Fibroblast of lung (primary cell): ENCODE data around the gene NCR1. TPM values are rescaled to one million over a fixed set of nuclear protein-coding genes. Genes with fewer than 3 reads are reported as not detected.
"Not testable (repeated sequence)": the region's sequence is repeated elsewhere in the genome, so short reads cannot be mapped to it uniquely, and the experiment has no call there.

Source experiments
- DNase-seq, 2 donors: peaks; one replicate each; pipeline versions ENCODE4 v3.0.0 to v3.0.0-alpha.2; 2010; ENCODE audit warnings: low read depth in 2 of 2
- H2AFZ ChIP-seq: 2 replicates; pipeline ENCODE4 v1.5.1; 2012; ENCODE audit warnings: low read length, control low read depth, inconsistent platforms
- H3K27ac ChIP-seq: 2 replicates; pipeline ENCODE4 v1.5.1; 2011; ENCODE audit warnings: low read length, control low read depth; ENCODE audit not compliant: insufficient read depth
- H3K27me3 ChIP-seq: 2 replicates; pipeline ENCODE4 v1.5.1; 2011; ENCODE audit warnings: mild to moderate bottlenecking, low read length; ENCODE audit not compliant: control insufficient read depth, insufficient read depth
- H3K36me3 ChIP-seq: 2 replicates; pipeline ENCODE4 v1.5.1; 2011; ENCODE audit warnings: low read length; ENCODE audit not compliant: control insufficient read depth, insufficient read depth
- H3K4me1 ChIP-seq: 2 replicates; pipeline ENCODE4 v1.5.1; 2011; ENCODE audit warnings: low read length; ENCODE audit not compliant: control insufficient read depth, insufficient read depth; ENCODE audit errors: extremely low read depth
- H3K4me2 ChIP-seq: 2 replicates; pipeline ENCODE4 v1.5.1; 2011; ENCODE audit warnings: low read length, control low read depth; ENCODE audit not compliant: insufficient read depth; ENCODE audit errors: extremely low read depth
- H3K4me3 ChIP-seq, 4 experiments: fragments of 200-600 bp in 1 of 4; sonication (generic) in 1 of 4; replicated peaks in 1 of 4; 2 replicates each; pipeline ENCODE4 v1.5.1; 2011 to 2016; ENCODE audit warnings: low read length in 4 of 4, low read depth in 3 of 4, mild to moderate bottlenecking in 3 of 4, control low read depth in 2 of 4, inconsistent platforms in 1 of 4, mixed read lengths in 1 of 4; ENCODE audit not compliant: insufficient read depth in 1 of 4; ENCODE audit errors: control extremely low read depth in 1 of 4
- H3K79me2 ChIP-seq: 2 replicates; pipeline ENCODE4 v1.5.1; 2012; ENCODE audit warnings: mild to moderate bottlenecking, low read length, inconsistent platforms; ENCODE audit not compliant: control insufficient read depth, insufficient read depth
- H3K9ac ChIP-seq: 2 replicates; pipeline ENCODE4 v1.5.1; 2011; ENCODE audit warnings: mild to moderate bottlenecking, low read length, control low read depth; ENCODE audit not compliant: insufficient read depth
- H3K9me3 ChIP-seq: 2 replicates; pipeline ENCODE4 v1.5.1; 2012; ENCODE audit warnings: low read depth, low read length; ENCODE audit not compliant: control insufficient read depth, insufficient read depth
- H4K20me1 ChIP-seq: 2 replicates; pipeline ENCODE4 v1.5.1; 2011; ENCODE audit warnings: low read length; ENCODE audit not compliant: control insufficient read depth, insufficient read depth; ENCODE audit errors: extremely low read depth
- EZH2 ChIP-seq: IDR thresholded peaks from 2 replicates; pipeline ENCODE4 v1.5.1; 2012; ENCODE audit warnings: low read length, control low read depth, mild to moderate bottlenecking; ENCODE audit errors: missing control alignments
- polyA plus RNA-seq, 2 donors: library from polyadenylated mRNA; depleted of rRNA in 1 of 2; stranded (reverse) in 1 of 2; unstranded in 1 of 2; fragments of >200 nt; gene quantifications; 2 replicates each; pipeline ENCODE4 v1.2.1, GENCODE V29; 2011 to 2012; ENCODE audit warnings: missing spikeins in 1 of 2
- total RNA-seq: library from RNA; depleted of rRNA; stranded (reverse); fragments of >200 nt; gene quantifications from 2 replicates; pipeline ENCODE4 v1.2.1, GENCODE V29; 2014
- TF ChIP-seq, protein P1 (sequence below), 2 donors: IDR thresholded peaks in 1 of 2; conservative IDR thresholded peaks in 1 of 2; 1 replicate in 1 of 2; 2 replicates in 1 of 2; pipeline ENCODE4 v1.5.1; 2011 to 2012; ENCODE audit warnings: low read length in 2 of 2, control low read depth in 1 of 2, inconsistent platforms in 1 of 2, low read depth in 1 of 2, mild to moderate bottlenecking in 1 of 2

Gene NCR1
- total and polyA plus RNA-seq, 2 donors (not counting 1 experiment from before 2014, with no cell fraction given), result not detected

- DNase-seq, result peak in 1 of 2 donors; percentile 96
- Histone ChIP-seq H3K36me3 (no peaks in the 10 kb centered on the region), H2AFZ (no peak overlapping the region), H3K4me3 (no peak overlapping the region), H3K4me2 (no peak overlapping the region), H3K9ac (no peak overlapping the region), H4K20me1 (no peaks in the 10 kb centered on the region), H3K79me2 (no peaks in the 10 kb centered on the region), H3K27me3 (no peaks in the 10 kb centered on the region), H3K9me3 (no peaks in the 10 kb centered on the region), H3K4me1 (no peaks in the 10 kb centered on the region), H3K27ac (no peak overlapping the region)
- no peak for TF ChIP-seq EZH2
- TF ChIP-seq, protein P1, sequence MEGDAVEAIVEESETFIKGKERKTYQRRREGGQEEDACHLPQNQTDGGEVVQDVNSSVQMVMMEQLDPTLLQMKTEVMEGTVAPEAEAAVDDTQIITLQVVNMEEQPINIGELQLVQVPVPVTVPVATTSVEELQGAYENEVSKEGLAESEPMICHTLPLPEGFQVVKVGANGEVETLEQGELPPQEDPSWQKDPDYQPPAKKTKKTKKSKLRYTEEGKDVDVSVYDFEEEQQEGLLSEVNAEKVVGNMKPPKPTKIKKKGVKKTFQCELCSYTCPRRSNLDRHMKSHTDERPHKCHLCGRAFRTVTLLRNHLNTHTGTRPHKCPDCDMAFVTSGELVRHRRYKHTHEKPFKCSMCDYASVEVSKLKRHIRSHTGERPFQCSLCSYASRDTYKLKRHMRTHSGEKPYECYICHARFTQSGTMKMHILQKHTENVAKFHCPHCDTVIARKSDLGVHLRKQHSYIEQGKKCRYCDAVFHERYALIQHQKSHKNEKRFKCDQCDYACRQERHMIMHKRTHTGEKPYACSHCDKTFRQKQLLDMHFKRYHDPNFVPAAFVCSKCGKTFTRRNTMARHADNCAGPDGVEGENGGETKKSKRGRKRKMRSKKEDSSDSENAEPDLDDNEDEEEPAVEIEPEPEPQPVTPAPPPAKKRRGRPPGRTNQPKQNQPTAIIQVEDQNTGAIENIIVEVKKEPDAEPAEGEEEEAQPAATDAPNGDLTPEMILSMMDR (conservative IDR thresholded peaks at IDR 0.05 in 1 of 2, IDR thresholded peaks at IDR 0.05 in 1 of 2; ENCODE audit: low read depth in 1 of 2, low read length in 2 of 2), result no peak
Observed at GRCh38 chr19:54952591-54953344, 46.8 kb downstream of the NCR1 start.

DNA sequence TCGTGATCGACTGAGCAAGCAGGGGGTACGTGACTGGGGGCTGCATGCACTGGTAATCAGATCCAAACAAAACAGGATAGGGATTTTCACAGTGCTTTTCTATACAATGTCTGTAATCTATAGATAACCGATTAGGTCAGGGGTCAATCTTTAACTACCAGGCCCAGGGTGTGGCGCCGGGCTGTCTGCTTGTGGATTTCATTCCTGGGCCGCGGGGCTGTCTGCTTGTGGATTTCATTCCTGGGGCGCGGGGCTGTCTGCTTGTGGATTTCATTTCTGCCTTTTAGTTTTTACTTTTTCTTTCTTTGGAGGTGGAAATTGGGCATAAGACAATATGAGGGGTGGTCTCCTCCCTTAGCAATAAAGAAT lies 47.4 kb downstream of the NCR1 start:
- not testable (repeated sequence) for H3K4me3 ChIP-seq, H4K20me1 ChIP-seq, H3K27me3 ChIP-seq, H2AFZ ChIP-seq, H3K36me3 ChIP-seq, H3K4me2 ChIP-seq, H3K27ac ChIP-seq, H3K79me2 ChIP-seq, DNase-seq, H3K4me1 ChIP-seq, H3K9me3 ChIP-seq, H3K9ac ChIP-seq

DNA sequence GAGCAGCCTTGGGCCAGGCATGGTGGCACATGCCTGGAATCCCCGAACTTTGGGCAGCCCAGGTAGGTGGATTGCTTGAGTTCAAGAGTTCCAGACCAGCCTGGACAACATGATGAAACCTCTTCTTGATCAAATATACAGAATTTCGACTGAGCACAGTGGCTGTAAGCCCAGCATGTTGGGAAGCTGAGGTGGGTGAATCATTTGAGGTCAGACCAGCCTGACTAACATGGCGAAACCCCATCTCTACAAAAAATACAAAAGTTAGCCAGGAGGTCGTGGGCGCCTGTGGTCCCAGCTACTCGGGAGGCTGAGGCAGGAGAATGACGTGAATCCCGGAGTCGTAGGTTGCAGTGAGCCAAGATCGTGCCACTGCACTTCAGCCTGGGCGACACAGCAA lies 49.4 kb downstream of the NCR1 start:
- Histone ChIP-seq H3K4me2 (no peak overlapping the region), H2AFZ (no peak overlapping the region), H3K9ac (no peak overlapping the region), H4K20me1 (no peaks in the 10 kb centered on the region), H3K36me3 (no peaks in the 10 kb centered on the region), H3K27me3 (no peaks in the 10 kb centered on the region), H3K4me3 (no peak overlapping the region), H3K9me3 (no peaks in the 10 kb centered on the region), H3K27ac (no peak overlapping the region), H3K4me1 (no peaks in the 10 kb centered on the region), H3K79me2 (no peaks in the 10 kb centered on the region)
- TF ChIP-seq, protein P1 (conservative IDR thresholded peaks at IDR 0.05 in 1 of 2, IDR thresholded peaks at IDR 0.05 in 1 of 2; ENCODE audit: low read depth in 1 of 2, low read length in 2 of 2), result no peak
- no peak for TF ChIP-seq EZH2
- DNase-seq, result peak in 1 of 2 donors; percentile 80
